Myocyte (in vitro differentiated cells): Measurements from ENCODE around the gene WASF1. TPM values are rescaled to one million over a fixed set of nuclear protein-coding genes. Genes with fewer than 3 reads are reported as not detected.

Source experiments
- total RNA-seq: library from RNA; depleted of rRNA; stranded (reverse); fragments of >200 nt; gene quantifications from 2 replicates; pipeline ENCODE4 v1.2.3, GENCODE V29; 2014

Gene WASF1
- total RNA-seq, 1 donor from 2014 or later = 8.1 TPM

Other genes with a start within 250 kb of the WASF1 start
- not detected in 2 replicates for gene GPR6, start 201.4 kb downstream of the WASF1 start, total RNA-seq
- gene CDC40, start 757 bp upstream of the WASF1 start, total RNA-seq = 14.6 and 16.3 TPM in 2 replicates
- gene METTL24, start 178.7 kb upstream of the WASF1 start, total RNA-seq = not detected in 2 replicates
- gene DDO, start 235.9 kb upstream of the WASF1 start, total RNA-seq = 7.3 and 7.8 TPM in 2 replicates